Testis (tissue), 3 donors: ENCODE data around the gene OAF. TPM values are rescaled to one million over a fixed set of nuclear protein-coding genes. Genes with fewer than 3 reads are reported as not detected.

ENCODE experiments used
- DNase-seq: peaks from one replicate; pipeline ENCODE4 v3.0.0-alpha.2; 2019
- H3K27ac ChIP-seq, 2 donors: fragments of 200-600 bp; sonication (generic); one replicate each; pipeline ENCODE4 v1.5.1; 2019
- H3K27me3 ChIP-seq: fragments of 200-600 bp; sonication (generic); one replicate; pipeline ENCODE4 v1.5.1; 2019
- H3K36me3 ChIP-seq: fragments of 200-600 bp; sonication (generic); one replicate; pipeline ENCODE4 v1.5.1; 2017; ENCODE audit warnings: low read depth; ENCODE audit errors: missing control alignments
- H3K4me1 ChIP-seq: fragments of 200-600 bp; sonication (generic); one replicate; pipeline ENCODE4 v1.5.1; 2019
- H3K4me3 ChIP-seq, 2 donors: fragments of 200-600 bp; sonication (generic); one replicate each; pipeline ENCODE4 v1.5.1; 2017 to 2019
- H3K9me3 ChIP-seq: fragments of 200-600 bp; sonication (generic); one replicate; pipeline ENCODE4 v1.5.1; 2017
- POLR2A ChIP-seq: fragments of 450-650 bp; IDR thresholded peaks from one replicate; pipeline ENCODE4 v1.6.1; 2017; ENCODE audit warnings: antibody characterized with exemption, mild to moderate bottlenecking, moderate library complexity
- WGBS, 2 donors: methylation state at CpG; one replicate each; pipeline ENCODE4 v1.1.5; 2018; 5-methylcytosine and 5-hydroxymethylcytosine counted together
- intact Hi-C: fragments of 100-400 bp; cut with DNase I; formaldehyde crosslinking; loops from one replicate; pipeline ENCODE4 v1.15.1; 2023; ENCODE audit warnings: low total_unique reads
- polyA plus RNA-seq: library from polyadenylated mRNA; stranded (reverse); fragments of 350-450 nt; fragmentation: Illumina TruSeq; extraction: RNeasy Lipid Tissue Mini Kit (QIAGEN cat#74804); gene quantifications from one replicate; pipeline ENCODE4 v1.2.3, GENCODE V29; 2014; ENCODE audit warnings: low read depth, low replicate concordance; ENCODE audit not compliant: insufficient read depth
- total RNA-seq, 2 donors: library from RNA; depleted of rRNA; stranded (reverse); fragments of >200 nt; gene quantifications; one replicate each; pipeline ENCODE4 v1.2.3, GENCODE V29; 2016
- TF ChIP-seq, protein P1 (sequence below), 3 experiments: fragments of 450-650 bp in 2 of 3; fragments of 200-600 bp in 1 of 3; sonication (generic) in 1 of 3; IDR thresholded peaks; one replicate each; pipeline ENCODE4 v1.5.1; 2016 to 2019; ENCODE audit warnings: antibody characterized with exemption in 3 of 3, mild to moderate bottlenecking in 2 of 3, moderate library complexity in 1 of 3

OAF gene
- total and polyA plus RNA-seq, 3 donors from 2014 or later = 8.5 to 22.6 (median 11.0) TPM

DNA sequence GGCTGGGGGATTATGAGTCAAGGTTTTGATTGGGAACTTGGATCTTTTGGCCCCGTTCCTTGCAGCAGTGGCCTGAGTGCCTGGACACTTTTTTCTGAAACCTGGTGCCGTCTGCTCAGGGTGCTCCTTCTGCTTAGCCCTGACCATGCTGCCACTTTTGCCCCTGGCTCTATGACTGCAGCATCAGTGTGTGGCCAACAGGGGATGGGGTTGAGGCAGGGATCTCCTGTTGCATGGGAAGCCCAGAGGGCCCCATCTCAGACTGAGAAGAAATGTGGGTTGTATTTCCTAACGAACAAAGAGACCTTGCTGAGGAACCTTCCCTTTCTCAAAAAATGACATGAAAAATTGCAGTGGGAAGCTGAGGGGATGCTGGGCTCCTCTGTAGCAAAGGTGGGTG is 47.8 kb downstream of the OAF start:
- intact Hi-C loops = no loop called here
- no peaks in the 10 kb centered on the region for H3K27me3 ChIP-seq

DNA sequence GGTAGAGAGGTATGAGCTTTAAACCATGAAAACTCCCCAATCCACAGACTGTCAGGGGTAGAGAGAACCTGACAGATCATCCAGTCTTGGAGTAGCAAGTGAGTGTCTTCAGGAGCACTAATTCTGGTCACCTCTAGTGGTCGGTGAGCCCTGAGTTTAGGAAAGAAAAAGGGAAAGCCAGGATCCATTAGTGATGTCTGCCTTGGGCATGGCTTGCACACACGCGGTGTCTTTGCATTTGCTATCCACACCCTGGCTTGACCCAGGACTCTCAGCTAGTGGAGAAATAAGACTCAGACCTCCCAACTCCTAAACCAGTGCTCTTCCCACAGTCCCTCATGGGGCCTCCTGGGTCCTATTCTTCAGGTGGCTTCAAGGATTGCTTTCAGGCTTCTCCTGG is 48.4 kb downstream of the OAF start:
- H3K27ac ChIP-seq = no peak overlapping the region
- intact Hi-C loops = no loop called here
- H3K4me1 ChIP-seq = no peaks in the 10 kb centered on the region
- TF ChIP-seq, protein P1, sequence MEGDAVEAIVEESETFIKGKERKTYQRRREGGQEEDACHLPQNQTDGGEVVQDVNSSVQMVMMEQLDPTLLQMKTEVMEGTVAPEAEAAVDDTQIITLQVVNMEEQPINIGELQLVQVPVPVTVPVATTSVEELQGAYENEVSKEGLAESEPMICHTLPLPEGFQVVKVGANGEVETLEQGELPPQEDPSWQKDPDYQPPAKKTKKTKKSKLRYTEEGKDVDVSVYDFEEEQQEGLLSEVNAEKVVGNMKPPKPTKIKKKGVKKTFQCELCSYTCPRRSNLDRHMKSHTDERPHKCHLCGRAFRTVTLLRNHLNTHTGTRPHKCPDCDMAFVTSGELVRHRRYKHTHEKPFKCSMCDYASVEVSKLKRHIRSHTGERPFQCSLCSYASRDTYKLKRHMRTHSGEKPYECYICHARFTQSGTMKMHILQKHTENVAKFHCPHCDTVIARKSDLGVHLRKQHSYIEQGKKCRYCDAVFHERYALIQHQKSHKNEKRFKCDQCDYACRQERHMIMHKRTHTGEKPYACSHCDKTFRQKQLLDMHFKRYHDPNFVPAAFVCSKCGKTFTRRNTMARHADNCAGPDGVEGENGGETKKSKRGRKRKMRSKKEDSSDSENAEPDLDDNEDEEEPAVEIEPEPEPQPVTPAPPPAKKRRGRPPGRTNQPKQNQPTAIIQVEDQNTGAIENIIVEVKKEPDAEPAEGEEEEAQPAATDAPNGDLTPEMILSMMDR (IDR thresholded peaks at IDR 0.05) = no peak
- no peak for TF ChIP-seq POLR2A
- H3K9me3 ChIP-seq = no peaks in the 10 kb centered on the region
- no peaks in the 10 kb centered on the region for H3K36me3 ChIP-seq
- no peak overlapping the region for H3K4me3 ChIP-seq
- H3K27me3 ChIP-seq = no peaks in the 10 kb centered on the region
- DNase-seq = no peak
- 94 to 95% methylated on average over 3 of the region's 3 CpGs for WGBS, 2 donors

More for the DNA sequence above, 47.8 kb downstream of the OAF start:
- no peak for DNase-seq
- Histone ChIP-seq H3K27ac (no peak overlapping the region), H3K36me3 (no peaks in the 10 kb centered on the region), H3K4me3 (no peak overlapping the region), H3K4me1 (no peaks in the 10 kb centered on the region), H3K9me3 (no peaks in the 10 kb centered on the region)
- 79 to 81% methylated on average over 3 of the region's 3 CpGs for whole genome bisulfite sequencing, 2 donors
- TF ChIP-seq, protein P1 (IDR thresholded peaks at IDR 0.05) = no peak
- no peak for TF ChIP-seq POLR2A

DNA sequence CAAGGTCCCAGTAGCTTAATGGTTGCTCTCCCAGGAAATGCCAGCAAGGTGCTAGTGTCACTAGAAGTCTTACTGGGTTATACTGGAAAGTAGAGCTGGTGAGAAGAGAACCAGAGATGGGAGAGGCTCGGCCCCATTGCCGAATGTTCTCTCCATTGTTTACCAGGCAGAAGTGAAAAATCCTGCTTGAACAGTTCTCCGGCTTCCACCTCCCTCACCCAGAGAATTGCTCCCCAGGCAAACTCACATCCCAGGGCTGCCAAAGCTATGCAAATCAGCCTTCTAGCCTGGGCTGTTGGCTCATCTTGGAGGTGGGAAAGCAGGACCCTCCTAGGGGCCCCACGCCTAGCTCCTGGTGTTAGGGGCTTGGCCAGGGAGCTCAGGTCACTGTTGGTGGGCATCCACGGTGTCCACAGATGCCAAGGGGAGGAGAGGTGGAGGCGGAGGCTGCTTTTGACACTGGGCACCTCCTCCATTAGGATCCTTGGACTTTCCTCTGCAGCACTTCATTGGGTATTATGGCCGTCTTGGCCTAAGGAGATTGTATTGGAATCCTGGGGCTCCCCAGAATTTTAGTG is 49.2 kb downstream of the OAF start:
- no peak for TF ChIP-seq POLR2A
- TF ChIP-seq, protein P1 (IDR thresholded peaks at IDR 0.05) = no peak
- no peaks in the 10 kb centered on the region for H3K27me3 ChIP-seq
- no peaks in the 10 kb centered on the region for H3K9me3 ChIP-seq
- H3K4me1 ChIP-seq = no peaks in the 10 kb centered on the region
- H3K4me3 ChIP-seq = no peak overlapping the region
- no peak for DNase-seq
- intact Hi-C loops = no loop called here
- H3K36me3 ChIP-seq = no peaks in the 10 kb centered on the region
- no peak overlapping the region for H3K27ac ChIP-seq
- WGBS, 2 donors = 90 to 92% methylated on average over 4 to 7 of the region's 7 CpGs

DNA sequence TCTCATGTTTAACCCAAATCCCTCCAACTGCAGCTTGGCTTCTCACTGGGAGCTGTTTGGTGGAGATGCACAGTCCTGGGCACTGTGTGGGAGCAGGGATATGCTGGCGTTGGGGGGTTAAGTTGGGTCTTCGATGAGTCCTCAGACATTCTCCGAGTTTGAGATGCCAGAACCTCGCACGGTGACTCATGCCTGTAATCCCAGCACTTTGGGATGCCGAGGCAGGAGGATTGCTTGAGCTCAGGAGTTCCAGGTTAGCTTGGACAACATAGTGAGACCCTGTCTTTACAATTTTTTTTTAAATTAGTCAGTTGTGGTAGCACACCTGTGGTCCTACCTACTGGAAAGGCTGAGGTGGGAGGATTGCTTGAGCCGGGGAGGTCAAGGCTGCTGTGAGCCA is 49.8 kb downstream of the OAF start:
- intact Hi-C loops = no loop called here
- H3K9me3 ChIP-seq = no peaks in the 10 kb centered on the region
- 87 to 91% methylated on average over 7 of the region's 7 CpGs for WGBS, 2 donors
- TF ChIP-seq, protein P1 (IDR thresholded peaks at IDR 0.05) = no peak
- no peak for TF ChIP-seq POLR2A
- H3K4me1 ChIP-seq = no peaks in the 10 kb centered on the region
- H3K36me3 ChIP-seq = no peaks in the 10 kb centered on the region
- DNase-seq = peak; percentile 26
- H3K27ac ChIP-seq = no peak overlapping the region
- H3K4me3 ChIP-seq = no peak overlapping the region
- H3K27me3 ChIP-seq = no peaks in the 10 kb centered on the region

DNA sequence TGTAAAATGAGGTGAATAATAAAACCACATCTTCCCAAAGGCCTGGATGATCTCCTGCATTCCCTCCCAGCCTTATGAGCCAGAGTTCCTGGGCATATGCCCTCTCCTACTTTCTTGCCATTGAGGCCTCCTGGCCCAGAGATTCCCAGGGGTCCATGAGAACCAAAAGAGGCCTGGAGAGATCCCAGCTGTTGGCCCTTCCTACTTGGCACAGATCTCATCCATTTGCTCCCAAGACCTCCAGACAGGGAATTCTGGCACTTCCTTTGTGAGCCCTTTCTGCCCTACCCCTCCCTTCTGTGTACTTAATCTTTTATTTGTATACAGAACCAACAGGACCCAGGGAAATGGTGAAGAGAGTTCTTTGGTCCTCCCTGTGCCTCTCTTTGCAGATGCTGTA is 50.5 kb downstream of the OAF start:
- no peak for TF ChIP-seq POLR2A
- TF ChIP-seq, protein P1 (IDR thresholded peaks at IDR 0.05) = no peak
- DNase-seq = no peak
- Histone ChIP-seq H3K27ac (no peak overlapping the region), H3K4me3 (no peak overlapping the region), H3K27me3 (no peaks in the 10 kb centered on the region), H3K36me3 (no peaks in the 10 kb centered on the region), H3K9me3 (no peaks in the 10 kb centered on the region), H3K4me1 (no peaks in the 10 kb centered on the region)
- intact Hi-C loops = no loop called here
